HCT116 (cell line): ENCODE measurements around the gene SLC9A7. TPM values are rescaled to one million over a fixed set of nuclear protein-coding genes. Genes with fewer than 3 reads are reported as not detected.

ENCODE experiments used
- ATAC-seq: fragments of 200-7000 bp; cut with Tn5 transposase; 2 replicates; pipeline ENCODE4 v1.9.1; 2020; ENCODE audit warnings: mild to moderate bottlenecking, moderate library complexity
- BruUV-seq: library from RNA; stranded (reverse); fragments of 400-500 nt; replicated peaks from 2 replicates; lab custom pipeline; 2021; lab: Mats Ljungman, UMichigan
- CTCF ChIA-PET: fragments of 300-600 bp; sonication (Branson Sonifier 250); formaldehyde crosslinking; loops from one replicate; lab custom pipeline; 2021; ENCODE audit warnings: antibody characterized with exemption; lab: Charles Lee
- POLR2A ChIA-PET: fragments of 300-600, 350-600 bp; sonication (Branson Sonifier 250); formaldehyde crosslinking; loops from one replicate; lab custom pipeline; 2021; ENCODE audit warnings: antibody characterized with exemption; lab: Charles Lee
- RAD21 ChIA-PET, 2 experiments: fragments of 300-600 bp; sonication (Branson Sonifier 250); formaldehyde crosslinking; loops; one replicate each; lab custom pipeline; 2023; ENCODE audit warnings: low total read pairs in 2 of 2; ENCODE audit not compliant: uncharacterized antibody in 2 of 2, unreplicated experiment in 2 of 2, low non-redundant PET in 1 of 2; lab: Charles Lee
- DNase-seq: peaks from one replicate; pipeline ENCODE4 v3.0.0-alpha.2; 2010; ENCODE audit warnings: low read depth, low spot score
- H2AFZ ChIP-seq: fragments of 200-600 bp; shearing (Covaris generic), sonication (generic); 2 replicates; pipeline ENCODE4 v1.6.1; 2017; ENCODE audit warnings: low read depth, mixed run types, mixed read lengths, antibody characterized with exemption, low read length; ENCODE audit not compliant: poor library complexity, severe bottlenecking
- H3K27ac ChIP-seq: 2 replicates; pipeline ENCODE4 v1.5.1; 2012; ENCODE audit warnings: low read depth, low read length
- H3K27me3 ChIP-seq: fragments of 200-600 bp; sonication (generic); 2 replicates; pipeline ENCODE4 v1.6.1; 2016; ENCODE audit warnings: mixed run types, low read length, mixed read lengths; ENCODE audit not compliant: insufficient read depth
- H3K36me3 ChIP-seq, 2 experiments: fragments of 200-500 bp in 1 of 2; fragments of 200-600 bp in 1 of 2; sonication (Bioruptor generic) in 1 of 2; sonication (generic) in 1 of 2; 2 replicates each; pipeline versions ENCODE4 v1.5.1 to v1.6.1; 2014 to 2016; ENCODE audit warnings: low read length in 2 of 2, inconsistent platforms in 1 of 2, mixed read lengths in 1 of 2, mixed run types in 1 of 2; ENCODE audit not compliant: insufficient read depth in 2 of 2, control insufficient read depth in 1 of 2
- H3K4me1 ChIP-seq, 2 experiments: fragments of 200-600 bp in 1 of 2; sonication (generic) in 1 of 2; 2 replicates each; pipeline versions ENCODE4 v1.5.1 to v1.6.1; 2012 to 2017; ENCODE audit warnings: low read length in 2 of 2, inconsistent platforms in 1 of 2, mild to moderate bottlenecking in 1 of 2, mixed read lengths in 1 of 2, mixed run types in 1 of 2, moderate library complexity in 1 of 2; ENCODE audit not compliant: insufficient read depth in 2 of 2, control insufficient read depth in 1 of 2
- H3K4me2 ChIP-seq: fragments of 200-600 bp; sonication (generic); 2 replicates; pipeline ENCODE4 v1.6.1; 2017; ENCODE audit warnings: mixed run types, low read length, mixed read lengths
- H3K4me3 ChIP-seq, 2 experiments: fragments of 200-600 bp in 1 of 2; sonication (generic) in 1 of 2; replicated peaks in 1 of 2; 2 replicates each; pipeline ENCODE4 v1.5.1; 2011 to 2016; ENCODE audit warnings: low read length in 2 of 2, control low read depth in 1 of 2, low read depth in 1 of 2, mild to moderate bottlenecking in 1 of 2, mixed read lengths in 1 of 2, mixed run types in 1 of 2
- H3K79me2 ChIP-seq: fragments of 200-600 bp; sonication (generic); 2 replicates; pipeline ENCODE4 v1.6.1; 2017; ENCODE audit warnings: mild to moderate bottlenecking, mixed run types, low read length, moderate library complexity, mixed read lengths; ENCODE audit not compliant: insufficient read depth
- H3K9ac ChIP-seq: fragments of 200-600 bp; sonication (generic); 2 replicates; pipeline ENCODE4 v1.6.1; 2016; ENCODE audit warnings: low read length, mixed read lengths
- H3K9me2 ChIP-seq: fragments of 200-600 bp; sonication (generic), shearing (Covaris generic); 2 replicates; pipeline ENCODE4 v1.6.1; 2017; ENCODE audit warnings: mixed run types, mild to moderate bottlenecking, moderate library complexity; ENCODE audit not compliant: insufficient read depth
- H3K9me3 ChIP-seq, 2 experiments: fragments of 200-500 bp in 1 of 2; fragments of 200-600 bp in 1 of 2; sonication (Bioruptor generic) in 1 of 2; sonication (generic) in 1 of 2; 2 replicates each; pipeline ENCODE4 v1.6.1; 2014 to 2017; ENCODE audit warnings: low read length in 2 of 2, mixed read lengths in 2 of 2, inconsistent platforms in 1 of 2, low read depth in 1 of 2, mild to moderate bottlenecking in 1 of 2, mixed run types in 1 of 2, moderate library complexity in 1 of 2; ENCODE audit not compliant: control insufficient read depth in 1 of 2, insufficient read depth in 1 of 2
- H4K20me1 ChIP-seq: fragments of 200-600 bp; sonication (generic), shearing (Covaris generic); 2 replicates; pipeline ENCODE4 v1.6.1; 2017; ENCODE audit warnings: mixed run types, mild to moderate bottlenecking, moderate library complexity; ENCODE audit not compliant: insufficient read depth
- ATF3 ChIP-seq: IDR thresholded peaks from 2 replicates; pipeline ENCODE4 v1.6.1; 2012
- CEBPB ChIP-seq: IDR thresholded peaks from 2 replicates; pipeline ENCODE4 v1.6.1; 2012; ENCODE audit warnings: low read depth
- CTCF ChIP-seq, 3 experiments: fragments of 200-600 bp in 1 of 3; sonication (generic) in 1 of 3; IDR thresholded peaks in 2 of 3; conservative IDR thresholded peaks in 1 of 3; 2 replicates each; pipeline ENCODE4 v1.5.1; 2012 to 2017; ENCODE audit warnings: low read depth in 2 of 3, low read length in 2 of 3, antibody characterized with exemption in 1 of 3, borderline replicate concordance in 1 of 3, control low read depth in 1 of 3, mild to moderate bottlenecking in 1 of 3, mixed read lengths in 1 of 3, mixed run types in 1 of 3, moderate library complexity in 1 of 3; ENCODE audit not compliant: insufficient read depth in 1 of 3
- EGR1 ChIP-seq: IDR thresholded peaks from 2 replicates; pipeline ENCODE4 v1.6.1; 2012; ENCODE audit warnings: low read depth
- ELF1 ChIP-seq: IDR thresholded peaks from 2 replicates; pipeline ENCODE4 v1.6.1; 2012; ENCODE audit warnings: low read depth, borderline replicate concordance
- EZH2 ChIP-seq: fragments of 200-600 bp; sonication (generic); IDR thresholded peaks from 2 replicates; pipeline ENCODE4 v1.6.1; 2017; ENCODE audit warnings: antibody characterized with exemption, mixed run types
- EZH2phosphoT487 ChIP-seq: fragments of 200-600 bp; IDR thresholded peaks from 2 replicates; pipeline ENCODE4 v1.6.1; 2018; ENCODE audit warnings: antibody characterized with exemption, borderline replicate concordance
- MAX ChIP-seq: IDR thresholded peaks from 2 replicates; pipeline ENCODE4 v1.6.1; 2012
- POLR2A ChIP-seq: IDR thresholded peaks from 2 replicates; pipeline ENCODE4 v1.7.0; 2011; ENCODE audit warnings: borderline replicate concordance; ENCODE audit not compliant: insufficient read depth, insufficient read length; ENCODE audit errors: extremely low read depth
- RAD21 ChIP-seq: IDR thresholded peaks from 2 replicates; pipeline ENCODE4 v1.6.1; 2012; ENCODE audit warnings: low read depth, mild to moderate bottlenecking
- REST ChIP-seq: IDR thresholded peaks from 2 replicates; pipeline ENCODE4 v1.6.1; 2012; ENCODE audit warnings: low read depth
- SP1 ChIP-seq: IDR thresholded peaks from 2 replicates; pipeline ENCODE4 v1.6.1; 2012; ENCODE audit warnings: low read depth
- SRF ChIP-seq: IDR thresholded peaks from 2 replicates; pipeline ENCODE4 v1.6.1; 2012; ENCODE audit warnings: low read depth
- TCF7L2 ChIP-seq: IDR thresholded peaks from 2 replicates; pipeline ENCODE4 v1.7.0; 2011; ENCODE audit warnings: borderline replicate concordance, inconsistent platforms; ENCODE audit not compliant: insufficient read depth, insufficient read length; ENCODE audit errors: extremely low read depth
- ZBTB33 ChIP-seq: IDR thresholded peaks from 2 replicates; pipeline ENCODE4 v1.6.1; 2011; ENCODE audit warnings: mild to moderate bottlenecking, low read length, moderate library complexity; ENCODE audit not compliant: insufficient replicate concordance; ENCODE audit errors: extremely low read depth
- ZFX ChIP-seq: fragments of 450-650 bp; IDR thresholded peaks from 2 replicates; pipeline ENCODE4 v1.6.1; 2017
- ZNF274 ChIP-seq: fragments of 200-500 bp; sonication (Bioruptor generic); IDR thresholded peaks from 2 replicates; pipeline ENCODE4 v1.6.1; 2014; ENCODE audit warnings: mild to moderate bottlenecking, low read depth, low read length, inconsistent platforms
- intact Hi-C: fragments of 100-400 bp; cut with micrococcal nuclease; formaldehyde crosslinking; loops from 2 replicates; pipeline ENCODE4 v1.10.0; 2022
- total RNA-seq: library from RNA; stranded (reverse); gene quantifications from one replicate; pipeline ENCODE4 v1.2.1, GENCODE V29; 2021; ENCODE audit not compliant: unreplicated experiment

SLC9A7 gene
- total RNA-seq, 1 experiment from 2014 or later, result 18.6 TPM

- no peak for TF ChIP-seq EGR1
- TF ChIP-seq EZH2, result no peak
- TF ChIP-seq, all 23 proteins: peak for 0
Observed at GRCh38 chrX:46561824-46562657, 196.9 kb downstream of the SLC9A7 start (continued).

- Histone ChIP-seq H3K4me1 (peaks cover 0 to 4% of the 10 kb centered on the region in 2 experiments; a peak in 2 of 4 replicates), H3K9me3 (no peaks in the 10 kb centered on the region), H4K20me1 (no peaks in the 10 kb centered on the region), H3K4me3 (no peak overlapping the region), H3K27me3 (no peaks in the 10 kb centered on the region), H3K4me2 (no peak overlapping the region), H3K36me3 (no peaks in the 10 kb centered on the region), H3K27ac (no peak overlapping the region), H3K9me2 (no peaks in the 10 kb centered on the region), H3K9ac (no peak overlapping the region), H2AFZ (no peak overlapping the region), H3K79me2 (no peaks in the 10 kb centered on the region)
- RAD21 ChIA-PET, result no interaction called here
- no peak for ATAC-seq
- DNase-seq, result no peak
- CTCF ChIA-PET, result no interaction called here
- intact Hi-C loops, result loop anchor here (5.0 kb wide), 1 partner anchor 83 kb away; no protein-coding TSS in a partner anchor
- BruUV-seq, result no TSS peak
- POLR2A ChIA-PET, result no interaction called here
- TF ChIP-seq CTCF (IDR thresholded peaks at IDR 0.05 in 2 of 3, conservative IDR thresholded peaks at IDR 0.05 in 1 of 3; ENCODE audit: borderline replicate concordance in 1 of 3, insufficient read depth in 1 of 3, low read depth in 2 of 3, low read length in 2 of 3), result no peak
- no peak for TF ChIP-seq REST
- TF ChIP-seq POLR2A, result no peak
- no peak for TF ChIP-seq ZFX
- TF ChIP-seq MAX, result no peak
- TF ChIP-seq SRF, result no peak
- TF ChIP-seq ZNF274, result no peak
- TF ChIP-seq EGR1, result no peak
- TF ChIP-seq SP1, result no peak
- no peak for TF ChIP-seq ZBTB33
- no peak for TF ChIP-seq RAD21
- no peak for TF ChIP-seq EZH2phosphoT487
- no peak for TF ChIP-seq TCF7L2
- no peak for TF ChIP-seq CEBPB
- TF ChIP-seq ELF1, result no peak
- TF ChIP-seq ATF3, result no peak
Observed at GRCh38 chrX:46559062-46559461, 199.9 kb downstream of the SLC9A7 start.
